Measurements from ENCODE around the gene MARVELD2.

Gene MARVELD2

GRCh38 chr5:69493396-69494133, 78.6 kb downstream of the MARVELD2 start:
- peak; percentile 63 for DNase-seq (ENCODE audit: low spot score)

All from SW480 (cell line).